Esophagus squamous epithelium (tissue), 5 donors: ENCODE measurements around the gene GLP2R. TPM values are rescaled to one million over a fixed set of nuclear protein-coding genes. Genes with fewer than 3 reads are reported as not detected.

Experiments
- DNase-seq: peaks from one replicate; lab custom pipeline; 2025; lab: John Stamatoyannopoulos, UW
- H3K27ac ChIP-seq, 4 donors: fragments of 200-600 bp; sonication (generic); one replicate each; pipeline ENCODE4 v1.5.1; 2016 to 2019; ENCODE audit warnings: mild to moderate bottlenecking in 1 of 4
- H3K27me3 ChIP-seq, 4 donors: fragments of 200-600 bp; sonication (generic); 1 replicate in 3 of 4; 2 replicates in 1 of 4; pipeline versions ENCODE4 v1.5.1 to v1.6.0; 2017 to 2021; ENCODE audit warnings: antibody characterized with exemption in 1 of 4
- H3K36me3 ChIP-seq, 3 donors: fragments of 200-600 bp; sonication (generic); one replicate each; pipeline ENCODE4 v1.5.1; 2016 to 2019
- H3K4me1 ChIP-seq, 3 donors: fragments of 200-600 bp; sonication (generic); one replicate each; pipeline ENCODE4 v1.5.1; 2017 to 2019
- H3K4me3 ChIP-seq, 4 donors: fragments of 200-600 bp; sonication (generic); 1 replicate in 3 of 4; 2 replicates in 1 of 4; pipeline ENCODE4 v1.5.1; 2016 to 2019; ENCODE audit warnings: mild to moderate bottlenecking in 2 of 4, moderate library complexity in 1 of 4
- H3K9me3 ChIP-seq, 3 donors: fragments of 200-600 bp; sonication (generic); one replicate each; pipeline ENCODE4 v1.5.1; 2016 to 2019
- POLR2A ChIP-seq, 4 donors: fragments of 450-650 bp; IDR thresholded peaks; one replicate each; pipeline ENCODE4 v1.6.1; 2017; ENCODE audit warnings: antibody characterized with exemption in 4 of 4, mild to moderate bottlenecking in 4 of 4, moderate library complexity in 3 of 4
- WGBS, 2 donors: methylation state at CpG; one replicate each; pipeline ENCODE4 v1.1.5; 2018; 5-methylcytosine and 5-hydroxymethylcytosine counted together
- intact Hi-C: fragments of 100-400 bp; cut with DNase I; formaldehyde crosslinking; loops from one replicate; pipeline ENCODE4 v1.15.0; 2022
- total RNA-seq, 4 donors: library from RNA; depleted of rRNA; stranded (reverse); fragments of >200 nt; gene quantifications; one replicate each; pipeline ENCODE4 v1.1.0, GENCODE V29; 2016
- TF ChIP-seq, protein P1 (sequence below), 6 experiments: fragments of 450-650 bp in 4 of 6; fragments of 200-600 bp in 2 of 6; sonication (generic) in 2 of 6; IDR thresholded peaks; one replicate each; pipeline ENCODE4 v1.5.1; 2016 to 2019; ENCODE audit warnings: antibody characterized with exemption in 6 of 6, mild to moderate bottlenecking in 4 of 6, moderate library complexity in 4 of 6
- donor health status: DM: yes; HTN: yes; CAD: no.

Gene GLP2R
- total RNA-seq, 4 donors from 2014 or later: 0.21 to 0.95 (median 0.31) TPM; not detected in 1

DNA sequence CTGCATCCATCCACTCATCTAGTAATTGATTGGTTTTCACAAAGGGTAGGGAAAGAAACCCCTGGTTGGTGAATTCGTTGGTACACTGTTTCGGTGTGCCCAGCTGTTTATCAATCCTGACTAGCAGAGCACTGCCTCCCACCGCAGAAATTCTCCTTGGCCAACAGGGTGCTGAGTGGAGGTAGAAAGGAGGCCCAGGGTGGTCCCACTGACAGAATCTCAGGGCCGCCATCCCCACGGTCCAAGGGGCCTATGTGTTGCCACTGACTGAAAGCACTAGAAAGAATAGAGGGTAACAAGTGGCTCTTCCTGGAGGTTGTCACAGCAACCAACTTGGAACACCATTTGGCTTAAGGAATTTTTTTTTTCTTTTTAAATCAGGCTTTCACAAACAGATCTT, 87.8 kb downstream of the GLP2R start:
- H3K4me1 ChIP-seq: no peaks in the 10 kb centered on the region
- H3K4me3 ChIP-seq: no peak overlapping the region
- TF ChIP-seq, protein P1, sequence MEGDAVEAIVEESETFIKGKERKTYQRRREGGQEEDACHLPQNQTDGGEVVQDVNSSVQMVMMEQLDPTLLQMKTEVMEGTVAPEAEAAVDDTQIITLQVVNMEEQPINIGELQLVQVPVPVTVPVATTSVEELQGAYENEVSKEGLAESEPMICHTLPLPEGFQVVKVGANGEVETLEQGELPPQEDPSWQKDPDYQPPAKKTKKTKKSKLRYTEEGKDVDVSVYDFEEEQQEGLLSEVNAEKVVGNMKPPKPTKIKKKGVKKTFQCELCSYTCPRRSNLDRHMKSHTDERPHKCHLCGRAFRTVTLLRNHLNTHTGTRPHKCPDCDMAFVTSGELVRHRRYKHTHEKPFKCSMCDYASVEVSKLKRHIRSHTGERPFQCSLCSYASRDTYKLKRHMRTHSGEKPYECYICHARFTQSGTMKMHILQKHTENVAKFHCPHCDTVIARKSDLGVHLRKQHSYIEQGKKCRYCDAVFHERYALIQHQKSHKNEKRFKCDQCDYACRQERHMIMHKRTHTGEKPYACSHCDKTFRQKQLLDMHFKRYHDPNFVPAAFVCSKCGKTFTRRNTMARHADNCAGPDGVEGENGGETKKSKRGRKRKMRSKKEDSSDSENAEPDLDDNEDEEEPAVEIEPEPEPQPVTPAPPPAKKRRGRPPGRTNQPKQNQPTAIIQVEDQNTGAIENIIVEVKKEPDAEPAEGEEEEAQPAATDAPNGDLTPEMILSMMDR (IDR thresholded peaks at IDR 0.05): no peak
- TF ChIP-seq POLR2A (IDR thresholded peaks at IDR 0.05): no peak
- intact Hi-C loops: no loop called here
- H3K36me3 ChIP-seq: peaks cover 0 to 36% (median 6%) of the 10 kb centered on the region in 3 donors
- H3K27ac ChIP-seq: no peak overlapping the region
- no peak for DNase-seq
- H3K27me3 ChIP-seq: no peaks in the 10 kb centered on the region
- WGBS, 2 donors: 71 to 82% methylated on average over 5 of the region's 5 CpGs
- no peaks in the 10 kb centered on the region for H3K9me3 ChIP-seq

DNA sequence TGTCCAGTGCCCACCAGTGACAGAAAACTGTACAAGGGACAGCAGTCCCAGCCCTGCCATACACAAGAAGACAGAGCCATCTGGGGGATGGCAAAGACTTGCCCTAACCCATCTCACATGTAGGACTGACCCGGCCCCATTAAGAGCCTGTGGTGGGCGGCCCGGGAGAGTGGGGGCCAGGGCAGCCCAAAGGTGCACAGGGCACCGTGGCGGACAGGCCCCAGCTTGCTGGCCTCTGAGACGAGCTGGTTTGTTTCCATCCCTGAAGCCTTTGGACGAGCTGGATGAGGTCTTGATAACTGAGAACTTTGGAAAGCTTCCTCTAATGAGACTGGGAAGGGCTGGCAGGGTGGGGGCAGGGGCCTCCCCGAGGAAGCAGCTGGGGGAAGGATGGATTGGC, 90.4 kb downstream of the GLP2R start:
- no peaks in the 10 kb centered on the region for H3K9me3 ChIP-seq
- DNase-seq: no peak
- WGBS, 2 donors: 0% methylated on average over 1 of the region's 8 CpGs; no CpG with 5 or more reads in 1 of the 2 donors
- H3K4me1 ChIP-seq: no peaks in the 10 kb centered on the region
- H3K4me3 ChIP-seq: no peak overlapping the region
- TF ChIP-seq POLR2A (IDR thresholded peaks at IDR 0.05): no peak
- TF ChIP-seq, protein P1 (IDR thresholded peaks at IDR 0.05): no peak
- no peaks in the 10 kb centered on the region for H3K27me3 ChIP-seq
- no peak overlapping the region for H3K27ac ChIP-seq
- intact Hi-C loops: no loop called here
- H3K36me3 ChIP-seq: peaks cover 0 to 47% (median 6%) of the 10 kb centered on the region in 3 donors

DNA sequence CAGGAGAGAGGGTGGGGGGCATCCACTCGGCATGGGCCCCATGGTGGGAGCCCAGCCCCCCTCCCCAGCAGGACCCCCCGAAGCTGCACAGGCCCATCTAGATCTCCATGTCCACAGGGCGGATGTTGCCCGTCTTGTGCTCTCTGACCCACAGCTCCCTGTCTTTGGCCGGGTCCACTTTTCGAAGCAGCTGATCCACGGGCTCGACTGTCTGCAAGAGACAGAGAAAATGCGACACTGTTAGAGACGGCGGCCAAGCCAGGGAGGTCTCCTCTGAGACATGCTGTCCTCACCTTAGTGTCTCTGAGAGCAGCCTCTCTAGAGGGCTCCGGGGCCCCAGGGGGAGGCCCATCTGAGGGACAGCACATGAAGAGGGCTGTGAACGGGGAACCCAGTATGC, 91.4 kb downstream of the GLP2R start:
- Histone ChIP-seq H3K4me1 (no peaks in the 10 kb centered on the region), H3K9me3 (no peaks in the 10 kb centered on the region), H3K36me3 (peaks cover 0 to 47% (median 6%) of the 10 kb centered on the region in 3 donors), H3K27me3 (no peaks in the 10 kb centered on the region), H3K4me3 (no peak overlapping the region), H3K27ac (no peak overlapping the region)
- no peak for DNase-seq
- WGBS, 2 donors: 88 to 92% methylated on average over 2 of the region's 13 CpGs
- intact Hi-C loops: no loop called here
- TF ChIP-seq, protein P1 (IDR thresholded peaks at IDR 0.05): no peak
- no peak for TF ChIP-seq POLR2A (IDR thresholded peaks at IDR 0.05)

DNA sequence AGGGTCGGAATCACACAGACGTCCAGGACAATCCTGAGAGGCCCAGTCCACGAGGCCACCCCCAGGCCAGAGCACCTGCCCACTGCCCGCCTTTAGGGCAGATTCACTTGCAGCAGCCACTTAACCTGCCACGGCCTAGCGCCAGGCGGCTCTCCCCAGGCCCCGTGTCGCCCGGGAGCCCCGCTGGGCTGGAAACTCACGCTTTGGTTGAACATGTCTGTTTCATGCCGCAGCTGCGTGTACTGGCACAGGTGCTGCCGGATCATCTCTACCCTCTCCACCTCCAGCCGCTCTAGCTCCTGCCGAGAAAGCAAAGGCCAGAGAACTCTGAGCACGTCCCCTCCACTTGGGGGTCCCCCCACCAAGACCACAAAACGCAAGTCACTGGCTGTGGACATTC, 92.1 kb downstream of the GLP2R start:
- H3K4me1 ChIP-seq: no peaks in the 10 kb centered on the region
- TF ChIP-seq, protein P1 (IDR thresholded peaks at IDR 0.05): no peak
- TF ChIP-seq POLR2A (IDR thresholded peaks at IDR 0.05): no peak
- H3K9me3 ChIP-seq: no peaks in the 10 kb centered on the region
- no peak overlapping the region for H3K4me3 ChIP-seq
- intact Hi-C loops: no loop called here
- no peaks in the 10 kb centered on the region for H3K27me3 ChIP-seq
- H3K36me3 ChIP-seq: peaks cover 0 to 47% (median 6%) of the 10 kb centered on the region in 3 donors
- DNase-seq: no peak
- no peak overlapping the region for H3K27ac ChIP-seq
- WGBS, 2 donors: 86 to 89% methylated on average over 9 to 14 of the region's 19 CpGs

DNA sequence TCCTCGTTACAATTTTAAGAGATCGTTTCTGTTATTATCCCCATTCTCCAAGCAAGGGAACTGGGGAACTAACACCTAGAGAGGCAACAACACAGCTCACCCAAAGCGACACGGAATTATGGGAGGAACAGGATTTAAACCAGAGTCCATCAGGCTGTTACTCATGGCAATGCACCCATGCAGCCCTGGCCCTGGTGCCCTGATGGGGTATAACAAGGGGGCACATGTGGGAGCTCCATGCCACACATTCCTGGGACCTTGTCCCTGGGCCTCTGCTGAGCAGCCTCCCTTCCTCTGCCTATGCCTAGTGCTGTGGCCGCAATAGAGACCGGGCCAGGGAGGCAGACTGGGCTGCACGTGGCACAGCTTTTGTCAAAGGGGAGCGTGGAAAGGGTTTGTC, 92.6 kb downstream of the GLP2R start:
- DNase-seq: no peak
- Histone ChIP-seq H3K36me3 (peaks cover 0 to 47% (median 6%) of the 10 kb centered on the region in 3 donors), H3K9me3 (no peaks in the 10 kb centered on the region), H3K4me3 (no peak overlapping the region), H3K4me1 (no peaks in the 10 kb centered on the region), H3K27me3 (no peaks in the 10 kb centered on the region), H3K27ac (no peak overlapping the region)
- TF ChIP-seq POLR2A (IDR thresholded peaks at IDR 0.05): no peak
- TF ChIP-seq, protein P1 (IDR thresholded peaks at IDR 0.05): no peak
- 84 to 88% methylated on average over 8 of the region's 8 CpGs for WGBS, 2 donors
- intact Hi-C loops: no loop called here
